ENCODE results near the gene ZNF474.

DNA sequence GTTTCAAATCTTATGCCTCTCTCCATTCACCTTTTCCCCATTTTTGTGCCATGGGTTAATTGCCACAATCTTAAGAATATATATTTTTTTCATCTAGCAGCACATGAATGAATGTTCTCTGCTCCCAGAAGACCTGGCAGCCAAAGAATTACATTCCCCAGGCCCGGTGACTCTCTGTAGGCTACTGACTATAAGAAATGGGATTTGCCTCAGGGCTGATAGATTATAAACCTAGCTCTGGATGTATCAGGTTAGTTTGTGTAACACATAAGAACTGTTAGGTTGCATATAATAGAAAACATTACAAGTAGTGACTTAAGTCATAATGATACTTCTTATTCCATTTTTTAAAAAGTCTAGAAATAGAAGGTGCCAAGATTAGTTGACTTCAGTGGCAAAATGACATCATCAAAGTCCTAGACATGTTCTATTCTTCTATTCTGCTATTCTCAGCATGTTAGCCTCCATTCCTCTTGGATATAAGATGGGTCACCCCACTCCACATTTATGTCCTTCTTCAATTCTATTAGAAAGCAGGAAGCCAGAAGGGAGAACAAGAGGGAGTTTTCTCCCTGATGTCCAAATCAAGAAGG is 10.9 kb upstream of the ZNF474 start:
- TF ChIP-seq, protein P1, sequence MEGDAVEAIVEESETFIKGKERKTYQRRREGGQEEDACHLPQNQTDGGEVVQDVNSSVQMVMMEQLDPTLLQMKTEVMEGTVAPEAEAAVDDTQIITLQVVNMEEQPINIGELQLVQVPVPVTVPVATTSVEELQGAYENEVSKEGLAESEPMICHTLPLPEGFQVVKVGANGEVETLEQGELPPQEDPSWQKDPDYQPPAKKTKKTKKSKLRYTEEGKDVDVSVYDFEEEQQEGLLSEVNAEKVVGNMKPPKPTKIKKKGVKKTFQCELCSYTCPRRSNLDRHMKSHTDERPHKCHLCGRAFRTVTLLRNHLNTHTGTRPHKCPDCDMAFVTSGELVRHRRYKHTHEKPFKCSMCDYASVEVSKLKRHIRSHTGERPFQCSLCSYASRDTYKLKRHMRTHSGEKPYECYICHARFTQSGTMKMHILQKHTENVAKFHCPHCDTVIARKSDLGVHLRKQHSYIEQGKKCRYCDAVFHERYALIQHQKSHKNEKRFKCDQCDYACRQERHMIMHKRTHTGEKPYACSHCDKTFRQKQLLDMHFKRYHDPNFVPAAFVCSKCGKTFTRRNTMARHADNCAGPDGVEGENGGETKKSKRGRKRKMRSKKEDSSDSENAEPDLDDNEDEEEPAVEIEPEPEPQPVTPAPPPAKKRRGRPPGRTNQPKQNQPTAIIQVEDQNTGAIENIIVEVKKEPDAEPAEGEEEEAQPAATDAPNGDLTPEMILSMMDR (IDR thresholded peaks at IDR 0.05), result no peak
- TF ChIP-seq POLR2A (IDR thresholded peaks at IDR 0.05) (no peak), POLR2AphosphoS5 (IDR thresholded peaks at IDR 0.05) (no peak), EP300 (IDR thresholded peaks at IDR 0.05) (no peak)
